Astrocyte (in vitro differentiated cells and primary cell): ENCODE measurements around the gene THAP2. TPM values are rescaled to one million over a fixed set of nuclear protein-coding genes. Genes with fewer than 3 reads are reported as not detected.
"Not testable (repeated sequence)": the region's sequence is repeated elsewhere in the genome, so short reads cannot be mapped to it uniquely, and the experiment has no call there.

Experiments
- DNase-seq: peaks from one replicate; pipeline ENCODE4 v3.0.0-alpha.2; 2010; ENCODE audit warnings: low read depth
- FAIRE-seq: peaks from 2 replicates; lab custom pipeline; 2011; peaks lifted over from hg19 to GRCh38; lab: Jason Lieb, UNC
- H2AFZ ChIP-seq: 2 replicates; pipeline ENCODE4 v1.6.0; 2012; ENCODE audit warnings: low read depth, low read length, inconsistent platforms
- H3K27ac ChIP-seq: 2 replicates; pipeline ENCODE4 v1.5.1; 2011; ENCODE audit warnings: low read depth, low read length, inconsistent platforms
- H3K27me3 ChIP-seq: 2 replicates; pipeline ENCODE4 v1.6.0; 2011; ENCODE audit warnings: low read length, inconsistent platforms; ENCODE audit not compliant: insufficient read depth
- H3K36me3 ChIP-seq: 2 replicates; pipeline ENCODE4 v1.5.1; 2011; ENCODE audit warnings: low read length, inconsistent platforms; ENCODE audit not compliant: insufficient read depth
- H3K4me1 ChIP-seq: 2 replicates; pipeline ENCODE4 v1.5.1; 2011; ENCODE audit warnings: low read length, inconsistent platforms; ENCODE audit not compliant: insufficient read depth
- H3K4me2 ChIP-seq: 2 replicates; pipeline ENCODE4 v1.6.0; 2012; ENCODE audit warnings: low read length, inconsistent platforms
- H3K4me3 ChIP-seq: 2 replicates; pipeline ENCODE4 v1.5.1; 2011; ENCODE audit warnings: low read depth, mild to moderate bottlenecking, low read length, inconsistent platforms; ENCODE audit not compliant: insufficient read depth
- H3K79me2 ChIP-seq: 2 replicates; pipeline ENCODE4 v1.6.0; 2012; ENCODE audit warnings: mild to moderate bottlenecking, low read length, inconsistent platforms; ENCODE audit not compliant: insufficient read depth
- H3K9ac ChIP-seq: 2 replicates; pipeline ENCODE4 v1.6.0; 2012; ENCODE audit warnings: mild to moderate bottlenecking, low read length, inconsistent platforms
- H3K9me3 ChIP-seq: 2 replicates; pipeline ENCODE4 v1.5.1; 2012; ENCODE audit warnings: low read depth, mild to moderate bottlenecking, low read length, inconsistent platforms; ENCODE audit not compliant: insufficient read depth
- H4K20me1 ChIP-seq: 2 replicates; pipeline ENCODE4 v1.6.0; 2012; ENCODE audit warnings: low read length, inconsistent platforms; ENCODE audit not compliant: insufficient read depth
- H3K27ac Mint-ChIP-seq: one replicate; pipeline ENCODE4 v1.8.0; 2021; ENCODE audit warnings: mild to moderate bottlenecking, mixed read lengths; ENCODE audit not compliant: unreplicated experiment
- H3K27me3 Mint-ChIP-seq: one replicate; pipeline ENCODE4 v1.8.0; 2021; ENCODE audit warnings: low read depth, mixed read lengths; ENCODE audit not compliant: unreplicated experiment
- H3K36me3 Mint-ChIP-seq: one replicate; pipeline ENCODE4 v1.8.0; 2021; ENCODE audit warnings: low read depth, mixed read lengths; ENCODE audit not compliant: unreplicated experiment
- H3K4me1 Mint-ChIP-seq: one replicate; pipeline ENCODE4 v1.8.0; 2021; ENCODE audit warnings: low read depth, mixed read lengths; ENCODE audit not compliant: unreplicated experiment
- H3K4me3 Mint-ChIP-seq: one replicate; pipeline ENCODE4 v1.8.0; 2021; ENCODE audit warnings: mild to moderate bottlenecking, moderate library complexity, mixed read lengths; ENCODE audit not compliant: unreplicated experiment
- H3K9me3 Mint-ChIP-seq: one replicate; pipeline ENCODE4 v1.8.0; 2021; ENCODE audit warnings: mild to moderate bottlenecking, mixed read lengths; ENCODE audit not compliant: unreplicated experiment
- CTCF ChIP-seq: IDR thresholded peaks from 2 replicates; pipeline ENCODE4 v1.5.1; 2011; ENCODE audit warnings: low read depth, mild to moderate bottlenecking, inconsistent platforms, low read length, moderate library complexity; ENCODE audit not compliant: insufficient read depth
- EZH2 ChIP-seq: IDR thresholded peaks from 2 replicates; pipeline ENCODE4 v1.6.1; 2012; ENCODE audit warnings: mild to moderate bottlenecking, low read length, inconsistent platforms; ENCODE audit not compliant: insufficient read depth
- total RNA-seq: library from RNA; stranded (reverse); gene quantifications from 2 replicates; pipeline ENCODE4 v1.2.1, GENCODE V29; 2021

Gene THAP2
- total RNA-seq, 1 donor from 2014 or later: 6.3 TPM

GRCh38 chr12:71694099-71694820 is 30.2 kb downstream of the THAP2 start:
- H3K27ac ChIP-seq: no peak overlapping the region
- Mint-ChIP-seq H3K27me3 (no peaks in the 10 kb centered on the region), H3K9me3 (no peaks in the 10 kb centered on the region), H3K4me3 (no peak overlapping the region), H3K4me1 (peaks cover 2% of the 10 kb centered on the region), H3K27ac (no peak overlapping the region), H3K36me3 (peaks cover 11% of the 10 kb centered on the region)
- no peaks in the 10 kb centered on the region for H3K27me3 ChIP-seq
- no peak overlapping the region for H2AFZ ChIP-seq
- H3K4me3 ChIP-seq: no peak overlapping the region
- H3K4me2 ChIP-seq: no peak overlapping the region
- H3K4me1 ChIP-seq: no peaks in the 10 kb centered on the region
- TF ChIP-seq EZH2 (no peak), CTCF (no peak)
- DNase-seq (no peak), FAIRE-seq (no peak)
- H3K36me3 ChIP-seq: peaks cover 6% of the 10 kb centered on the region
- no peaks in the 10 kb centered on the region for H3K79me2 ChIP-seq
- no peaks in the 10 kb centered on the region for H3K9me3 ChIP-seq
- H3K9ac ChIP-seq: no peak overlapping the region
- H4K20me1 ChIP-seq: no peaks in the 10 kb centered on the region

- Histone ChIP-seq H3K9me3 (no peaks in the 10 kb centered on the region), H3K4me3 (no peak overlapping the region), H3K9ac (no peak overlapping the region), H3K79me2 (no peaks in the 10 kb centered on the region), H2AFZ (no peak overlapping the region), H3K27ac (no peak overlapping the region), H3K36me3 (peaks cover 7% of the 10 kb centered on the region), H3K4me2 (no peak overlapping the region), H3K27me3 (no peaks in the 10 kb centered on the region), H3K4me1 (no peaks in the 10 kb centered on the region), H4K20me1 (no peaks in the 10 kb centered on the region)
- no peak for FAIRE-seq
- no peak for DNase-seq
- Mint-ChIP-seq H3K27ac (no peak overlapping the region), H3K4me3 (no peak overlapping the region), H3K36me3 (peaks cover 14% of the 10 kb centered on the region), H3K27me3 (no peaks in the 10 kb centered on the region), H3K9me3 (no peaks in the 10 kb centered on the region), H3K4me1 (peaks cover 2% of the 10 kb centered on the region)
- TF ChIP-seq CTCF (no peak), EZH2 (no peak)
These were observed 31.7 kb downstream of the THAP2 start for GRCh38 chr12:71695782-71696181.

- DNase-seq, H3K27ac ChIP-seq, H3K4me2 ChIP-seq, H3K4me3 Mint-ChIP-seq, H3K27me3 ChIP-seq, H4K20me1 ChIP-seq, H3K36me3 ChIP-seq, H3K4me3 ChIP-seq, H3K4me1 ChIP-seq, H3K4me1 Mint-ChIP-seq, H3K27me3 Mint-ChIP-seq, H3K9me3 ChIP-seq, H3K27ac Mint-ChIP-seq, H2AFZ ChIP-seq, FAIRE-seq, H3K9me3 Mint-ChIP-seq, H3K79me2 ChIP-seq, H3K9ac ChIP-seq: not testable (repeated sequence)
- peaks cover 16% of the 10 kb centered on the region for H3K36me3 Mint-ChIP-seq
These were observed 38.1 kb downstream of the THAP2 start for GRCh38 chr12:71702181-71702580.
